Karpas-422 (cell line): ENCODE results near the gene AGTR1. TPM values are rescaled to one million over a fixed set of nuclear protein-coding genes. Genes with fewer than 3 reads are reported as not detected.

Experiments used
- DNase-seq: peaks from one replicate; pipeline ENCODE4 v3.0.0-alpha.2; 2015
- H2AFZ ChIP-seq: fragments of 200-600 bp; sonication (generic); 2 replicates; pipeline ENCODE4 v1.6.1; 2014; ENCODE audit warnings: antibody characterized with exemption, low read length, mixed read lengths
- H3K27ac ChIP-seq: fragments of 200-600 bp; sonication (generic); 2 replicates; pipeline ENCODE4 v1.5.1; 2014; ENCODE audit warnings: mild to moderate bottlenecking, low read length, moderate library complexity
- H3K27me3 ChIP-seq: fragments of 200-600 bp; sonication (generic); 2 replicates; pipeline ENCODE4 v1.6.1; 2014; ENCODE audit warnings: low read length, mixed read lengths
- H3K36me3 ChIP-seq: fragments of 200-600 bp; sonication (generic); 2 replicates; pipeline ENCODE4 v1.6.1; 2014; ENCODE audit warnings: low read length, mixed read lengths; ENCODE audit not compliant: insufficient read depth
- H3K4me1 ChIP-seq: fragments of 200-600 bp; sonication (generic); 2 replicates; pipeline ENCODE4 v1.6.1; 2014; ENCODE audit warnings: mild to moderate bottlenecking, low read length, mixed read lengths
- H3K4me2 ChIP-seq: fragments of 200-600 bp; sonication (generic); 2 replicates; pipeline ENCODE4 v1.6.1; 2014; ENCODE audit warnings: low read length, low read depth, mild to moderate bottlenecking; ENCODE audit not compliant: poor library complexity, severe bottlenecking
- H3K4me3 ChIP-seq: fragments of 200-600 bp; sonication (generic); 2 replicates; pipeline ENCODE4 v1.5.1; 2014; ENCODE audit warnings: mild to moderate bottlenecking, antibody characterized with exemption, low read length, mixed read lengths
- H3K79me2 ChIP-seq: fragments of 200-600 bp; sonication (generic); 2 replicates; pipeline ENCODE4 v1.6.1; 2014; ENCODE audit warnings: mild to moderate bottlenecking, low read length, mixed read lengths
- H3K9ac ChIP-seq: fragments of 200-600 bp; sonication (generic); 2 replicates; pipeline ENCODE4 v1.6.0; 2014; ENCODE audit warnings: low read length
- H3K9me2 ChIP-seq: fragments of 200-600 bp; sonication (generic), shearing (Covaris generic); replicated peaks from 2 replicates; pipeline ENCODE4 v1.6.0; 2014; ENCODE audit warnings: mild to moderate bottlenecking, low read length, moderate library complexity; ENCODE audit not compliant: insufficient read depth
- H3K9me3 ChIP-seq: fragments of 300-700, 200-600 bp; sonication (generic); 2 replicates; pipeline ENCODE4 v1.6.1; 2014; ENCODE audit warnings: low read length, mixed read lengths
- H4K20me1 ChIP-seq: fragments of 200-600 bp; sonication (generic); 2 replicates; pipeline ENCODE4 v1.6.1; 2014; ENCODE audit warnings: mild to moderate bottlenecking, antibody characterized with exemption, low read length, low read depth; ENCODE audit not compliant: insufficient read depth
- total RNA-seq: library from RNA; depleted of rRNA; stranded (reverse); fragments of >200 nt; shearing (Covaris generic); gene quantifications from 2 replicates; pipeline ENCODE4 v1.2.3, GENCODE V29; 2014; ENCODE audit warnings: low replicate concordance

The AGTR1 gene
- total RNA-seq, 1 experiment from 2014 or later: not detected

GRCh38 chr3:148757238-148758215 lies 59.8 kb downstream of the AGTR1 start:
- Histone ChIP-seq H4K20me1 (no peaks in the 10 kb centered on the region), H3K36me3 (no peaks in the 10 kb centered on the region), H3K9ac (no peak overlapping the region), H3K79me2 (no peaks in the 10 kb centered on the region), H3K9me2 (no peaks in the 10 kb centered on the region), H3K4me1 (no peaks in the 10 kb centered on the region), H3K9me3 (no peaks in the 10 kb centered on the region), H2AFZ (no peak overlapping the region), H3K27me3 (no peaks in the 10 kb centered on the region), H3K27ac (no peak overlapping the region), H3K4me3 (no peak overlapping the region), H3K4me2 (no peak overlapping the region)
- no peak for DNase-seq

- DNase-seq: no peak
- Histone ChIP-seq H4K20me1 (no peaks in the 10 kb centered on the region), H3K9me3 (no peaks in the 10 kb centered on the region), H3K4me2 (no peak overlapping the region), H3K9ac (no peak overlapping the region), H2AFZ (no peak overlapping the region), H3K4me1 (no peaks in the 10 kb centered on the region), H3K27me3 (no peaks in the 10 kb centered on the region), H3K4me3 (no peak overlapping the region), H3K36me3 (no peaks in the 10 kb centered on the region), H3K79me2 (no peaks in the 10 kb centered on the region), H3K9me2 (no peaks in the 10 kb centered on the region), H3K27ac (no peak overlapping the region)
These were observed 60.7 kb downstream of the AGTR1 start for GRCh38 chr3:148758303-148758884.

- Histone ChIP-seq H3K9me3 (no peaks in the 10 kb centered on the region), H3K9me2 (no peaks in the 10 kb centered on the region), H3K27ac (no peak overlapping the region), H3K27me3 (no peaks in the 10 kb centered on the region), H3K36me3 (no peaks in the 10 kb centered on the region), H3K4me2 (no peak overlapping the region), H4K20me1 (no peaks in the 10 kb centered on the region), H2AFZ (no peak overlapping the region), H3K79me2 (no peaks in the 10 kb centered on the region), H3K4me1 (no peaks in the 10 kb centered on the region), H3K9ac (no peak overlapping the region), H3K4me3 (no peak overlapping the region)
- no peak for DNase-seq
These were observed 61.7 kb downstream of the AGTR1 start for GRCh38 chr3:148759430-148759829.

GRCh38 chr3:148763156-148763680 lies 65.5 kb downstream of the AGTR1 start:
- Histone ChIP-seq H3K4me1 (no peaks in the 10 kb centered on the region), H3K27me3 (no peaks in the 10 kb centered on the region), H3K4me3 (no peak overlapping the region), H3K36me3 (no peaks in the 10 kb centered on the region), H3K9me2 (no peaks in the 10 kb centered on the region), H4K20me1 (no peaks in the 10 kb centered on the region), H3K4me2 (no peak overlapping the region), H3K79me2 (no peaks in the 10 kb centered on the region), H3K9me3 (no peaks in the 10 kb centered on the region), H3K9ac (no peak overlapping the region), H2AFZ (no peak overlapping the region), H3K27ac (no peak overlapping the region)
- DNase-seq: no peak

- no peak overlapping the region for H3K9ac ChIP-seq
- H3K27me3 ChIP-seq: no peaks in the 10 kb centered on the region
- H3K4me3 ChIP-seq: no peak overlapping the region
- H2AFZ ChIP-seq: no peak overlapping the region
- no peaks in the 10 kb centered on the region for H3K79me2 ChIP-seq
- H3K4me1 ChIP-seq: no peaks in the 10 kb centered on the region
- no peak overlapping the region for H3K27ac ChIP-seq
- H4K20me1 ChIP-seq: no peaks in the 10 kb centered on the region
- H3K4me2 ChIP-seq: no peak overlapping the region
- no peaks in the 10 kb centered on the region for H3K36me3 ChIP-seq
- H3K9me3 ChIP-seq: no peaks in the 10 kb centered on the region
- DNase-seq: no peak
- no peaks in the 10 kb centered on the region for H3K9me2 ChIP-seq
These were observed 66.6 kb downstream of the AGTR1 start for GRCh38 chr3:148763986-148764935.

GRCh38 chr3:148772361-148772760 lies 74.7 kb downstream of the AGTR1 start:
- Histone ChIP-seq H3K4me3 (no peak overlapping the region), H3K9me2 (no peaks in the 10 kb centered on the region), H2AFZ (no peak overlapping the region), H4K20me1 (no peaks in the 10 kb centered on the region), H3K9ac (no peak overlapping the region), H3K4me1 (no peaks in the 10 kb centered on the region), H3K27ac (no peak overlapping the region), H3K27me3 (no peaks in the 10 kb centered on the region), H3K36me3 (no peaks in the 10 kb centered on the region), H3K9me3 (no peaks in the 10 kb centered on the region), H3K4me2 (no peak overlapping the region), H3K79me2 (no peaks in the 10 kb centered on the region)
- no peak for DNase-seq

GRCh38 chr3:148772835-148773234 lies 75.1 kb downstream of the AGTR1 start:
- H3K9ac ChIP-seq: no peak overlapping the region
- H3K9me3 ChIP-seq: no peaks in the 10 kb centered on the region

More at GRCh38 chr3:148772835-148773234, 75.1 kb downstream of the AGTR1 start:
- Histone ChIP-seq H2AFZ (no peak overlapping the region), H3K36me3 (no peaks in the 10 kb centered on the region), H3K4me2 (no peak overlapping the region), H3K9me2 (no peaks in the 10 kb centered on the region), H3K27ac (no peak overlapping the region), H3K79me2 (no peaks in the 10 kb centered on the region), H3K27me3 (no peaks in the 10 kb centered on the region), H3K4me1 (no peaks in the 10 kb centered on the region), H4K20me1 (no peaks in the 10 kb centered on the region), H3K4me3 (no peak overlapping the region)
- no peak for DNase-seq
